Inflammatory macrophage treated with lipopolysaccharide for 4 hours (primary cell): ENCODE measurements around the gene PLCB1.

Source experiments
- DNase-seq: peaks from one replicate; pipeline ENCODE4 v3.0.0-alpha.2; 2020

PLCB1 gene

DNA sequence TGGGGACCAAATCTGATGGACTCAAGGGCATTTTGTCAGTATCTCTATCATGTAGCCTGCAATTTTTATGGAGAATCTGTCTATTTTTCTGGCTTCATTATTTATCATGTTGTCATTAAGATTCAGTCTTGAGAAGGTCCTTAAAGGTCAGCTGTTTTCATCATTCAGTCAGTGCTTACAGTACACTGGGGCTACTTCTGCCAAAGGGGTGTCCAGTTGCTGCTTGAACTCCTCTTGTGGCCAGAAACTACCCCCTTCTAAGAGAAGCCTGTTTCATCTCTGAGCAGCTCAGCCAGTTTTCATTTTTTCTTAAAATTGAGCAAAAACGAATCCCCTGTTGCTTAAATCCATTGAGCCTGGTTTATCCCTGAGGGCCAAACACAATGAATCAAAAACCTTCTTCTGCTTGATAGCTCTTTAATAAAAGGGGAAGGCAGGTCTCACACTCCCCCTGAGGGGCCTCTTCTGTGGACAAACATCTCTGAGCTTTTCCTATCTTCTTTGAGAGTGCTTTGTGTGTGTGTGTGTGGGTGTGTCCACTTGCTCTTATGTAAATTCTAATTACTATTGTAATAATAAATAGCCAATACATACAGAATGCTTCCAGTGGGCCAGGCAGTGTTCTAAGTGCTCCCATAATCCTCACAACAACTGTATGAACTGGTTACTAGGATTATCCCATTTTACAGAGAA is 172.2 kb downstream of the PLCB1 start:
- DNase-seq: no peak

DNA sequence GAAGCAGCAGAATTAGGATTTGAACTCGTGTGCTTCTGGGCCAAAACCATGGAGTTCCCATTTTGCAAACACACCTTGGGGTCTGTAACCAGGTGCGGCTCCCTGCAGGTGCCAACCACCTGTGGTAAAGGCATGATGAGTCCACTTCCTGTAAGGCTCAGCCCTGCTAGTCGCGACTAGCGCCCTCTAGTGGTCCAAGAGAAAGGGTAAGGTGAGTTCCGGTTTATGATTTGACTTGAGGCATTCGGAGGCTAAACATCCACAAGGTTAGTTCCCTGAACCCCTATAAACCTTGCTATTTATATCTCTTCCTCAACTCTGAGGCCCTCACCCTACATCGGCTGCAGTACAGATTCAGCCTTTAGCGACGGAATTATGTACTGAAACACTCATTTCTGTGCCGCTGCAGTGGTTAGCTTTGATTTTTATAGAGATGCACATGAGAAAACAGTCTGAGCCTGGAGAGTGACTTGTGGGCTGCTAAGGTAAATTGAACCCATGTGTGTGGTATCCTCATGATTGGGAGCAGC is 173.4 kb downstream of the PLCB1 start:
- peak; percentile 58 for DNase-seq

DNA sequence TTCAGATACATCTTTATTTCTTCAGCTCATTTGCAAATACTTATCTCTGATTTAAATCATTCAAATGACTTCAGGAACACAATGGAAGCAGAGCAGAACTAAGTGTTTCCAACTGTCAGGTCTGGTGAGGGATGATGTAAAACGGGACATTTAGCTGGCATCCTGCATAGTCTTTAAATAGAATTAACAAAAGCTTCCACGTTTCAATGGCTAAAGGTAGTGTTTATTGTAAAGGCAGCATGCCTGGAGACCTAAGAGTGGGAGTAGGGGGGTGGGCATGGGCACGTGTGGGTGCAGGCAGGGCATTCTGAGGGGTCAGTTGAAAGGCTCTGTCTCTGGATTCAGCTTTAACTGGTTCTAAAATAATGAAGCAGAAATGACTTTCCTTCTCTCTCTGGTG is 174.9 kb downstream of the PLCB1 start:
- DNase-seq: no peak

DNA sequence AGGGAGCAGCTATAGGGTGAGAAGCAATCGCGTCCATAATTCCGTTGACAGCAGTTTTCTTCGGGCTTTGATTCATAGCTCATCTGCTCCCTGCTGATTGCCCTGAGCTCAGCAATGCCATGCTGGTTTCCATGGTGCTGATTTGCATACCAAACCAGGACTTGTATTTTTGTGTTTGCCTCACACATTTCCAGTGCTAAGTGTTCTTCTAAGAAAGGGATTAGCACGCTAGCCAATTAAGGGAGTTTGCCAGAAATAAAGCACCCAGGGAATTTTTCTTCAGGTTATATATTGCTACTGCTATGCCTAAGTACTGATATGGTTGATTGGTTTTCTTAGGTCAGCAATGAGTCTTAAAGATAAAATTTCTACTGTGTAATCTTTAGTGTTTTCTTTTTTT is 177.6 kb downstream of the PLCB1 start:
- no peak for DNase-seq

DNA sequence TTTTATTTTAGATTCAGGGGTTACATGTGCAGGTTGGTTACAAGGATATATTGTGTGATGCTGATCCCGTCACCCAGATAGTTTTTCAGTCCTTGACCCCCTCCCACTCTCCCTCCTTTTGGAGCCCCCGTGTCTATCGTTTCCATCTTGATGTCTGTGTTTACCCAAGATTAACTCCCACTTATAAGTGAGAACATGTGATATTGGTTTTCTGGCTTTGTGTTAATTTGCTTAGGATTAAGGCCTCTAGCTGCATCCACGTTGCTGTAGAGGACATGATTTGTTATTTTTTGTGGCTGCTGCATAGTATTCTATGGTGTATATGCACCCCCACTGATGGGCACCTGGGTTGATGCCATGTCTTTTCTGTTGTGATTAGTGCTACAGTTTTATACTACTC is 178.6 kb downstream of the PLCB1 start:
- DNase-seq: no peak

DNA sequence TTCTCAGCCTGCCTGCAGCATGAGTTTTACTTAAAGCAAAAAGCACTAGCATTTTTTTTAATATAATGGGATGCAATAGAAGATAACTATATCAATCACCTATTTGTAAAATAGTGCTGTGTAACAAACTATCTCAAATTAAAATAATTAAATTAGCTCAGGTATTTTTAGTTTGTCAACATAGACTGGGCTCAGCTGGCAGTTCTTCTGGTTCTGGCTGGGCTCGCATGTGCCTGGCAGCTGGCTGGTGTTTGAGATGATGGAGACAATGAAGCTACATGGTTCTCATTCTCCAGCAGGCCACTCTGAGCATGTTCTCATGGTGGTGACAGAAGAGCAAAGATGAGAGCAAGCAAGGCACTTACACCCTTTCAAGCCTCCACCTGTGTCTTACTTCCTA is 181.0 kb downstream of the PLCB1 start:
- no peak for DNase-seq

DNA sequence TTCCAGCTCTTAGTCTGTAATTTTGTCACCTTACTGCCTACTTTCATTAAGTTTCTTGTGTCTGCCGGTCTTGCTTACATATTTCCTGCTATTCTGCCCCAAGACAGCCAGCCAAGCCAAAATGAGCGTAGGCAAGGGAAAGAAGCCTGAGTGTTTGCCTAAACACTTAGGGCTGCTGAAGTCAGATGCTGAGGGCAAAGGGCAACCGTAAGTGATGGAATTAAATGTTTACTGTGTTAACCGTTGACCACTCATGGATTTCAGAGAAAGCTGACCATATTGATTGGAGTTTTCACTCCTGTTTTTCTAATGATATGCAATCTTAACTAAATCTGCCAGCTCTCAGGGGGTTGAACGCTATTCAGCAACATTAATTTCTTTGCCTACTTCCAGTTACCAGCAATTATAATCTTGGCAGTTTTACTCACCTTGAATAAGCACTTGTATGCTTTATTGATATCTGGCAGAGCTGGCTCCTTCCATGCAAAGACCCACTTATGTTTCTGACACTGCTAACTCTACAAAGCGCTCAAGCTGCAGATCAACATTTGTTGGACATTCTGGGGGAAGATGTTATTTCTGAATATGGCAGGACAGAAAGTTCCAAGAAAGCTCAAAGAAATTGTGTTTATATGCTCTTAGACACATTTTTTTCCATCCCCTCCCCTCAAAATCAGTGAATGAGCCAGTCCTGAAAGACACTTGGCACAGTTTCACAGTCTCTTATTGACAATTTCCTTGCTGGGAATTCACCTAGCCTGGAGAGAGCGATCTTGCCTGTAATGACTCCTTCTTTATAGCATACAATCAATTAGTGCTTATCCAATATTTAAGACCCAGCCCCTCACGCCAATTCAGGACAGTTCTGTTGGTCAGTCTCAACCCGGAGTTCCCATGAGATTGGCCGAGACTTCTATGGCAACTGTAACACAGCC is 183.8 kb downstream of the PLCB1 start:
- no peak for DNase-seq

DNA sequence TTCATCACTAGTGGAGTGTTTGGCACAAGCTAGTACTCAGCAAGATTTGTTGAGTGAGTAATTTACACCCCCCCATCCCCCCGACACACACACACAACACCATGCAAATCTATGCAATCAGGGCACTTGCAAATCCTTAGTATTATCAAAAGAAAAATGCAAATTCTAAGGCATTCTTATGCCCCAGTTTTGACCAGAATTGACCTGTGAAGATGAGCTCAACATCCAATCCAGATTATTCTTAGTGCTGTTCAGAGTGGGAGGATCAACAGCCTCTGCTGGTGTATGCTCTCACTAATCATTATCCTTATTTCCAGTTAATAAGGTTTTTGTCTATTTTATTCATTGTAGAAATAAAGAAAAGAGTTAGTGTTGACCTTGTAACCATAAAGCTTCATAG is 185.4 kb downstream of the PLCB1 start:
- DNase-seq: no peak

DNA sequence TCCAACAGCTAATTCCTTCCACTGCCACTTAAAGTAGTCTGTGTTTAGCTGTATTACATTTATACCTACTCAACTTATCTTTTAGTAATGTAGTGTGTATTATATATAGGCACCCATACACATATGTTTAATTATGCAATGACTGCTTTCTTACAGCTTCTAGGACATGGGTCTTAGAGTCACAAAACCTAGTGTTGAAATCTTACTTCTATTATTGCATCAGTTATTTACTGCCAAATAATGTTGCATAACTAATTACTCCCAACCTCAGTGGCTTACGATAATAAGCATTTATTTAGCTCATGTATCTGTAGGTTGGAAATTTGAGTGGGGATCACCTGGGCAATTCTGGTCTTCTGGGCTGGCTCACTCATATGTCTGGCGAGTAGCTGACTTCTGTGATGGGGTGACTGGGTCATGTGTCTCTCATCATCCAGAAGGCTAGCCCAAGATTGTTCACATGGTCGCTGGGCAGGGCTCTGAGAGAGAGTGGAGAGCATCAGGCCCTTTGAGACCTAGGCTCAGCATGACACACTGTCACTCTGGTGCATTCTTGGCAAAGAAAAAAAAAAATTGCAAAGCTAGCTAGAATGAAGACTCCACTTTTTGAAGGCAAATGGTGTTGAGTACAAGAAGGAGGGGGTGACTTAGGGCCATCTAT is 187.0 kb downstream of the PLCB1 start:
- peak; percentile 69 for DNase-seq

DNA sequence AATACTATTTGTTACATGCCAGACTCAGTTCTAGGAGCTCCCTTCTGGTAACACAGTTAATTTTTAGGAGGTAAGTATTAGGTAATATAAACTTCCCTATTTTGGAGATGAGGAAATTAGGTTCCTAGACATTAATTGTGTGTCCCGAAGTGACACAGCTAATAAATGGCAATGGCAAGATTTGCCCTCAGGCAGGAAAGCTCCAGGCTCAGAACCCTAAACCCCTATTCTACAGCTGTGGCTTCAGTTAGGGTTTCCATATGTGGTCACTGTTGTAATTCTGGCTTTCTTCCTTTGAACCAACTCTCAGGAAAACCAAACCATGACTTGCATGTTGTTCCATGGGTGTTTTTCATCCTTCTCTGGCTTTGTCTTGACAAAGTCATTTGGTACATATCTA is 188.2 kb downstream of the PLCB1 start:
- peak; percentile 55 for DNase-seq

DNA sequence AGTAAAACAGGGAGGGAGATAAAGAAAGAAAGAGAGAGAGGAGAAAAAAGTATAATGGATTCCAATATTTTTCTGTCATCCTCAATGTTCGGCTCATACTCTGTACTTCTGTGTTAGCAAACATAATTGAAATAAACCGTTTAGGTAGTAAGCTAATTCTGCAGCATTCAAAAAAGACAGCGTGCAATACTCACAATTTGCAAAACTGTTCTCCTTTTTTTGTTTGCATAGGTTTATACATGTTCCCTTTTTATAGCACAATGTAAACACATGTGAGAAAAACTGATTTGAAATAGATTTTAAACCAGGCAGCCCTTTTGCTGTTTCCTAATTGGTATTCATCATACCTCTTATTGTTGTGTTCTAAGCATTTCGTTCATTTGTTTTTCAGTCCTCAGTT is 188.9 kb downstream of the PLCB1 start:
- no peak for DNase-seq

DNA sequence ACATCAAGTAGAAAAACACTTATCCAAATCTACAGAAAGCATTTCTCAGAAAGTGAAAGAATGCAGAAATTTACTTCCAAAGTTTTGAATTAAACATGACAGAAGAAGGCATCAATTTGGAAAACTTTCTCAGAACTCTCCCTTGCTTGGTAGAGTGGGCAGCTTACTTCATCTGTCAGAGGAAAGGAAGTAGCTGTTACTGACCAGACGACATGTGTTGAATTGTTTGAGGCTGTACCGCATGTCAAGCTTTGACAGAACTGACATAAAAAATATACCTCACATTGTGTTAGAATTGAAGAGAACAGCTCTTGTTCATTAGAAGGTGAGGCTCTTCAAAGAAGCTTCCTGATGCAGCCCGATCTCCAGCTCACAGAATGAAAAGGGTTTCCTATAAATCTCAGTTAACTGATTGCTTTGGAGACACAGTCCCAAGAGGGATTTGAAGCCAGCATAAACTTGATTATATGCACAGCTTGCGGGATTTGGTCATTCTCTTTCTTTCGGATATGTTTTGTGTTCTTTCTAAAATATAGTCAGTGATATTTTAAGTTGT is 190.7 kb downstream of the PLCB1 start:
- peak; percentile 21 for DNase-seq

DNA sequence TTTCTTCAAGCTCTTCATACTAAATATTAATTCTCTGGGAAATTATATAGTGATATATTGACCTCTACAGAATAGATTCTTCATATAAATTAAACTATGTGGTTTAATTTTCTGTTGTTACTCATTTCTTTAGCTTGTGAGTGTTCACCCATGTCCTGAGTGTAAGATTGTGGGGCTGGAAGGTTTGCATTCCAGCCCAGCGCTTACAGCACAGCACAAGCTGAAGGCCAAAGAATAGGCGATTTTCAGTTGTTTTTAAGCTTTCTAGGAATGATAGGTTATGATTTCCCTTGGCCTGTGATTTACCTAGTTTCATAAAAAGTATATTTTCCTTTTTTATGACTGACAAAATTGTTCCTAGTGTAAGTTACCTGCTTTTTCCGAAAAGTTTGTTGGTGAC is 194.1 kb downstream of the PLCB1 start:
- DNase-seq: no peak

DNA sequence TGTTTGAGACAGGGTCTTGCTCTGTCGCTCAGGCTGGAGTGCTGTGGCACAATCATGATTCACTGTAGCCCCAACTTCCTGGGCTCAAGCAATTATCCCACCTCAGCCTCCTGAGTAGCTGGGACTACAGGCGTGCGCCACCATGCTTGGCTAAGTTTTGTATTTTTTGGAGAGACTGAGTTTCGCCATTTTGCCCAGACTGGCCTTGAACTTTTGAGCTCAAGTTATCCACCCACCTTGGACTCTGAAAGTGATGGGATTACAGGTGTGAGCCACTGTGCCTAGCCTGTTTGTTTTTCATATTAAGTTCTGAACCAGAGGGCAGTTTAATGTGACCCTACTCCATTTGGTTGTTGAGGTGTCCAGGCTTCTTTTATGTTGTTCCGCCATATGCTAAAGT is 194.8 kb downstream of the PLCB1 start:
- no peak for DNase-seq

DNA sequence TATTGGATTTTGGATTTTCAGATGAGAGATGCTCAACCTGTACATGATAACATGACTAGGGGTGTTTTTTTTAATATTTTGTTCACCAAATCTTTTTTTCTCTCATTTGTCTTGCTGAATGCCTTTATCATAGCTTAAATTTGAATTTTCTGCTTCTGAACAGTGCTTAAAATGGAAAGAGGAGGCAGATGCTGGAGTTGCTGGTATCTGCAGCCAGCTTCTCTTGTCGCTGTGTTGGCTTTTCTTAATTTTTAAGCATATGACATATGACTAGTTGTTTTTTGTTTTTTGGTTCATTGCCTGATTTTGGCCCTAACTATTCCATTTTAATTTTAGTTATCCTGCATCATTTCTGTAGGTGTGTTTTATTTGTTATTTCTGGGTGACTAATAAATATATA is 196.1 kb downstream of the PLCB1 start:
- DNase-seq: no peak

DNA sequence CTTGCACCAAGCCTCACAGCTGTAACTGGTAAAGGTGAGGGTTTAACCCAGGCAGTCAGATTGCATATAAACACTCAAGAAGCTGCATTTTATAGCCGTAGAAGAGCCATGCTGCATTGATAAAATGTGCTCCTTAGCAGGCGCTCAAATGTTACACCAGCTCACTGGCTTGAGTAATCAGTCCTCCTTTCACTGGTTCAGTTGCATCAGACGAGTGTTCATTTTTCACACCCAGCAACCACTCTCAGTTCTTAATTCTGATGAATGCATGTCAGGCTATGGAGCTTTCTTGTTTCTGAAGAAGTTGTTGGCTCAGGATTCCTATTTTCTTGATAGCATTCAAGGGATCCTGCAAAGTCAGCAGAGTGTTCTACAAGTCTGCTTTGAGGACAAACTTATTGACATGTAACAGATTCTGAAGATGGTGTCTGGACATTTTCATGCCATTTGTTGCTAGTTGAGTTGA is 198.3 kb downstream of the PLCB1 start:
- peak; percentile 78 for DNase-seq

DNA sequence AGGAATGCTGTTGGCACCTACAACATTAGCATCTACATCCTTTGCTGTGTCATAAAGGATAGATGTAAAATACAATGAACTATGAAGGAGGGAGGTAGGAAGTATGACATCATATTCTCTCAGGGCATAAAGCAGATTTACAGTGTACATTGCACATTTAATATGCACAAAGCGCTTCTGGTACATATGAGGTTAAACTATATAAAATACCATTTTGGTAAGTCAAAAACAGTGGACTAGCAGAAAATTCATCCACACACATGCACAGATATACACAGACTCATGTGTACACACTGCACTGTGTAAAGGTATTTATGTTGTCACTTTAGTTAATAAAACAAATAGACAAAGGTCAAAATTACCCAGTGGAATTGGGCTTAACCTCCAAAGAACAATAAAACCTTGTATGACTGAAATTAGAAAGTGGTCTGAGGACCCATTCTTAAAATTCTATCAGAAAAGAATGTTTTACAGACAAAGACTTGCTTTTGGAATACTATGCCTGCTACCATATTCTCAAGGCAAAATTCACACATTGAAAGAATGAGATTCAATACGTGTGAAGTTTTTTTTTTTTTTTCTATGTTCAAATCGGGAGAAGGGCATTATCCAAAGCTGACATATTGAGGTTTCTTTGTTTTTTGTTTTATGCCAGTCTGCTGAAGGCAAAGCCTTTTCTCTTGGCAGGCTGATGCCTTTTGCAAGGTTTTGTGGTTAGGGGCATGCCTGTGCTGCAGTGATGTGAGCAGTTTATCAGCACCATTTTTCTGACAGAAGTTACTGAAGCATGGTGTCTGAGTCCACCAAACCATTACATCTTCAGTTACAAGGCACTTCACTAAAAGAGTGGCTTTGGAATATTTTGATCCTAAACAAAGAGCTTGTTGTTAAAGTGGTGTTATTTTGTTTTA is 199.0 kb downstream of the PLCB1 start:
- DNase-seq: no peak

DNA sequence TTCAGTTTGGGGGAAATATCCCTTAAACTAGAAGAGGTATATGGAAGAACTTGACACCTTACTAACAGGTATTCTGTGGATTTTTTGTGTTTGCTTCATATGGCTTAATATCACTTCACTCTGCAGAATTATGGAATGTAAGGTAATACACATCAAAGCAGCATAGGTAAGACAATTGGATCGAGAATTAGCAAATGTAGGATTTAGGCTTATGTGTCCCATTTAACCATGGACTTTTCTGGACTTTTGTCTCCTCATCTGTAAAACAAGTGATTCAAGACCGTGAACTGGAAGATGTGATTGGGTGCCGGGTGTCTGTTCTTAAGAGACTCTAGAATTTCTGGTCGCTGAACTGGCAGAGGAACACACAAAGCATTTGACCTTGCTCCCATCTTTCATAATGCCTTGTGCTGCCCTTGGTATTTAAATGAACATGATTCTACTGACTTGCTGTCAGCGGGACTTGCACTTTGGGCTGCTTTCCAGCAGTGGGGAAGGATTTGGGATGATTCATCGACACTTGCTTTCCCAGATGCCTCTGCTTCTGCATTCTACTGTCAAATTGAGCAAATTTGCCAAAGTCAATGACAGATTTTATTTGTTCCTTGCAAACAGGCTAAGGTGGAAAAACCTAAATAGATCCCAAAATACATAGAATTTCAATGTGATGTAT is 199.8 kb downstream of the PLCB1 start:
- peak; percentile 56 for DNase-seq

DNA sequence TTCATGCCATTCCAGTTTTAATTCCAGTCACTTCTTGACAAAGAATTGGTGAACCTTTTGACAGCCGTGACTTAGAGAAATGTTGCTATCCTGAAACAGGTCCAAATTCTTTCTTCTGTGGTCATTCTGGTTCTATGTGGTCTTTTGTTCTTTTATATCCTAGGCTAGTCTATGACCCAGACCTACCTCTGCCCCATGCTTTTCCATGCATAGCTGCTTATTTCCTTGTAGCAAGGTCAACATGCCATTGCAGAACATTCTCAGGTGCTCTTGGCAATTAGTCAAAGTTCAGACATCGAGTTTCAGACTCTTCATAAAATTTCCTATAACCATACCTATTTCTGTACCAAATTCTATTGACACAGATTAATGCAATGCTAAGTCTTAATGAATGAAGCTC is 202.6 kb downstream of the PLCB1 start:
- no peak for DNase-seq

DNA sequence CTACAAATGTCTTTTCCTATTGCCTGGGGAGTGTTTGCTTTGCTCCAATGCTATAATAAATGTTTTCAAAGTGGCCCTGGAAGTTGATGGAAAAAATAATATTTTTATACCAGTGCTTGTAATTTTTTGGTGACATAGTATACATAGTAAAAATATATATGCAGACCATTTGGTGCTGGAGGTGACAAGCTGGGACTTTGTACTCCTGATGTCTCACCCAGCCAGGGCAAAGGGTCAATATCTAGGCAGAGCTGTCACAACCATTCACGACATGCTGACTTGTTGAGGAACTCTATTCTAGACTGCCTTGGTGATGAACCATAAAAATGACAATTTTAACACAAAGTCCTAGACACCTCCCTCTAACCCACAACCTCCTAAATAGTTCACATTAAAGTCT is 203.0 kb downstream of the PLCB1 start:
- no peak for DNase-seq

DNA sequence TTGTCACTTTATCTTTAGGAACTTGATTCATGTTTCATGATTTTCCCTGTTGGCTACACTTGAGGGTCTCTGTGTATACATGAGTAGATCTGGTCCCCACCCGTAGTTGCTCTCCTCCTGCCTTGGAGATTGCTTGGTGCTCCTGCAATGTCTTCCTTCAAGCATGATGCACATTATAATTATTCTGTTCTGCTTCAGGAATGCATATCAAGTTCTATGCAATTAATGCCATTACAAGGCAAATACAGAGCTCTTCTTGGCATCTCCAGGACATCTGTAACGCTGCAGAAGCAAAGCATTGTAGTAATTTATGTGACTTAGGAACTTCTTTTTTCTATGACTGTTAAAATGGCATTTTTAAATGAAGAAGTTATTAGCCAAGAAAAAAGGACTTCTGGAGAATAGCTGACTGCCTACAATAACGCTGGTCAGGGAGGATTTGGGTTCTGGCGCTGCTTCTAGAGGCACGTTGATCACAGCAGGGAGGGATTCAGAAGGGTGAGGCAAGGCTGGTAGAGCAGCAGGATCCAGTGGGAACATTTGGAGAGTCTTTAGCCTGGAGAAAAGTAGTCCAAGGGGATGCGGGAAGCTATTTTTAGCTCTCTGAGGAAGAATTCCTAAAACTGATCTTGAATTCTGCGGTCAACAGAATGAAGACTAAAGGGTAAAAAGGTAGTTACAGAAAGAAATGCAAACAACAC is 203.6 kb downstream of the PLCB1 start:
- no peak for DNase-seq
